RWPE2 (cell line): ENCODE data around the gene OR5H14.
"Not testable (repeated sequence)": the region's sequence is repeated elsewhere in the genome, so short reads cannot be mapped to it uniquely, and the experiment has no call there.

ENCODE experiments used
- ATAC-seq: fragments of 200-7000 bp; cut with Tn5 transposase; 3 replicates; pipeline ENCODE4 v1.9.1; 2021; ENCODE audit warnings: low read depth
- DNase-seq: peaks from one replicate; pipeline ENCODE4 v3.0.0-alpha.2; 2020; ENCODE audit warnings: low spot score
- H3K27ac ChIP-seq: fragments of 450-650 bp; 2 replicates; pipeline ENCODE4 v1.5.1; 2017; ENCODE audit warnings: mild to moderate bottlenecking; ENCODE audit not compliant: poor library complexity, severe bottlenecking
- H3K27me3 ChIP-seq: fragments of 250-450 bp; sonication (Bioruptor Pico); 2 replicates; pipeline ENCODE4 v1.5.1; 2021; ENCODE audit warnings: mild to moderate bottlenecking, moderate library complexity; ENCODE audit not compliant: insufficient read depth, poor library complexity, severe bottlenecking
- H3K36me3 ChIP-seq: fragments of 250-450 bp; sonication (Bioruptor Pico); 2 replicates; pipeline ENCODE4 v1.5.1; 2020; ENCODE audit warnings: low read depth, mild to moderate bottlenecking, moderate library complexity
- H3K4me1 ChIP-seq: fragments of 250-450 bp; sonication (Bioruptor Pico); 2 replicates; pipeline ENCODE4 v1.5.1; 2021; ENCODE audit warnings: mild to moderate bottlenecking, moderate library complexity; ENCODE audit not compliant: insufficient read depth, poor library complexity, severe bottlenecking
- H3K4me3 ChIP-seq: fragments of 250-450 bp; sonication (Bioruptor Pico); 2 replicates; pipeline ENCODE4 v1.5.1; 2021; ENCODE audit warnings: mild to moderate bottlenecking, moderate library complexity; ENCODE audit not compliant: severe bottlenecking
- H3K9me3 ChIP-seq: fragments of 250-450 bp; sonication (Bioruptor Pico); 2 replicates; pipeline ENCODE4 v1.5.1; 2021; ENCODE audit warnings: mild to moderate bottlenecking, moderate library complexity; ENCODE audit not compliant: severe bottlenecking
- TF ChIP-seq, protein P1 (sequence below): fragments of 450-650 bp; IDR thresholded peaks from one replicate; pipeline ENCODE4 v1.5.1; 2017; ENCODE audit warnings: mild to moderate bottlenecking, moderate library complexity; ENCODE audit not compliant: poor library complexity, severe bottlenecking

The OR5H14 gene

DNA sequence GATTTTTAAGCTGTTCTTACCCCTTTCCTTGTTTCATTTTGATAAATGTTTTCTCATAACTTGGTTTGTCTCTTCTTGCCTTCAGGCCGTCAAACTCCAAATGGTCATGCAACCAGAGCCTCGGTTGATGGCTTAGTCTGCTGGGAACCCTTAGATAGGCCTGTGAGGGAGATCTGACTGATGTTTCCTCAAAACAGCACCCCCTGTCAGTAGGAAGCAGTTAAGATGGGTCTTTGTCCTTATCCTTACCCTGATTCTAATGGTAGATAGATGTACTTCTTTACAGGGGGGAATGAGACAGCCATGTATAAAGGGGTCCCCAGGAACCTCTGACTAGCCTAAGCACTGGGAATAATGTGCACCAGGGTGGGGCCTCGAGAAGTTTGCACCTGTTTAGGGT is 33.0 kb upstream of the OR5H14 start:
- Histone ChIP-seq H3K27ac (no peak overlapping the region), H3K27me3 (no peaks in the 10 kb centered on the region), H3K36me3 (no peaks in the 10 kb centered on the region), H3K4me3 (no peak overlapping the region), H3K9me3 (peaks cover 2% of the 10 kb centered on the region), H3K4me1 (no peaks in the 10 kb centered on the region)
- TF ChIP-seq, protein P1, sequence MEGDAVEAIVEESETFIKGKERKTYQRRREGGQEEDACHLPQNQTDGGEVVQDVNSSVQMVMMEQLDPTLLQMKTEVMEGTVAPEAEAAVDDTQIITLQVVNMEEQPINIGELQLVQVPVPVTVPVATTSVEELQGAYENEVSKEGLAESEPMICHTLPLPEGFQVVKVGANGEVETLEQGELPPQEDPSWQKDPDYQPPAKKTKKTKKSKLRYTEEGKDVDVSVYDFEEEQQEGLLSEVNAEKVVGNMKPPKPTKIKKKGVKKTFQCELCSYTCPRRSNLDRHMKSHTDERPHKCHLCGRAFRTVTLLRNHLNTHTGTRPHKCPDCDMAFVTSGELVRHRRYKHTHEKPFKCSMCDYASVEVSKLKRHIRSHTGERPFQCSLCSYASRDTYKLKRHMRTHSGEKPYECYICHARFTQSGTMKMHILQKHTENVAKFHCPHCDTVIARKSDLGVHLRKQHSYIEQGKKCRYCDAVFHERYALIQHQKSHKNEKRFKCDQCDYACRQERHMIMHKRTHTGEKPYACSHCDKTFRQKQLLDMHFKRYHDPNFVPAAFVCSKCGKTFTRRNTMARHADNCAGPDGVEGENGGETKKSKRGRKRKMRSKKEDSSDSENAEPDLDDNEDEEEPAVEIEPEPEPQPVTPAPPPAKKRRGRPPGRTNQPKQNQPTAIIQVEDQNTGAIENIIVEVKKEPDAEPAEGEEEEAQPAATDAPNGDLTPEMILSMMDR = no peak
- DNase-seq (no peak), ATAC-seq (no peak)

GRCh38 chr3:98115717-98116116 is 31.6 kb upstream of the OR5H14 start:
- Histone ChIP-seq H3K4me3 (no peak overlapping the region), H3K27ac (no peak overlapping the region), H3K27me3 (no peaks in the 10 kb centered on the region), H3K9me3 (peaks cover 2% of the 10 kb centered on the region), H3K4me1 (no peaks in the 10 kb centered on the region), H3K36me3 (no peaks in the 10 kb centered on the region)
- no peak for DNase-seq
- TF ChIP-seq, protein P1 = no peak
- no peak for ATAC-seq

DNA sequence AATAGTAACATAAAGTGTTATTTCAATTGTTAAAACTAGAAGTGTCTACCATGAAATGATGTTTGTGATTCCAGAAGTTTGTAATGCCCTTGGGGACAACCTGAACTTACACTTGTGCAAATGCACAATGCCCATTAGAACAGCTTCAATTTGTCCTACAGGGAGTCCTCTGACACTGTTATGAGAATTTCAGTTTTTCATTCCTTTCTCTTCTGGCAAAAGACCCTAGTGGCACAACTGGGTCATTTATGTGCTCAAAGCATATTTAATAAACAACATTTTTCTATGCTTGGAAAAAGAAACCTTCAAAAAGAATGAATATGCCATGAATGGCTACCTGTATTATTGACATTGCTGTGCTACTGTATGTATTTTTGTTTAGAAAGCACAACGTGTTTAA is 16.9 kb upstream of the OR5H14 start, which contains the start of gene OR5H1:
TSS of gene OR5H1 (plus strand) at position 301 of the 400 bp plus-strand sequence. CDS start 1,977 bp downstream, outside the sequence.
- Histone ChIP-seq H3K9me3 (no peaks in the 10 kb centered on the region), H3K4me1 (no peaks in the 10 kb centered on the region), H3K36me3 (no peaks in the 10 kb centered on the region), H3K27ac (no peak within 1 kb of the TSS), H3K4me3 (no peak within 1 kb of the TSS), H3K27me3 (no peaks in the 10 kb centered on the region)
- TF ChIP-seq, protein P1 = no peak
- ATAC-seq = no peak
- no peak for DNase-seq

- no peak overlapping the region for H3K27ac ChIP-seq
- H3K9me3 ChIP-seq = no peaks in the 10 kb centered on the region
- DNase-seq (no peak), ATAC-seq (no peak)
- TF ChIP-seq, protein P1 = no peak
- H3K4me3 ChIP-seq = no peak overlapping the region
- no peaks in the 10 kb centered on the region for H3K36me3 ChIP-seq
- no peaks in the 10 kb centered on the region for H3K4me1 ChIP-seq
- H3K27me3 ChIP-seq = no peaks in the 10 kb centered on the region
These were observed 10.6 kb upstream of the OR5H14 start for GRCh38 chr3:98136631-98137030.

DNA sequence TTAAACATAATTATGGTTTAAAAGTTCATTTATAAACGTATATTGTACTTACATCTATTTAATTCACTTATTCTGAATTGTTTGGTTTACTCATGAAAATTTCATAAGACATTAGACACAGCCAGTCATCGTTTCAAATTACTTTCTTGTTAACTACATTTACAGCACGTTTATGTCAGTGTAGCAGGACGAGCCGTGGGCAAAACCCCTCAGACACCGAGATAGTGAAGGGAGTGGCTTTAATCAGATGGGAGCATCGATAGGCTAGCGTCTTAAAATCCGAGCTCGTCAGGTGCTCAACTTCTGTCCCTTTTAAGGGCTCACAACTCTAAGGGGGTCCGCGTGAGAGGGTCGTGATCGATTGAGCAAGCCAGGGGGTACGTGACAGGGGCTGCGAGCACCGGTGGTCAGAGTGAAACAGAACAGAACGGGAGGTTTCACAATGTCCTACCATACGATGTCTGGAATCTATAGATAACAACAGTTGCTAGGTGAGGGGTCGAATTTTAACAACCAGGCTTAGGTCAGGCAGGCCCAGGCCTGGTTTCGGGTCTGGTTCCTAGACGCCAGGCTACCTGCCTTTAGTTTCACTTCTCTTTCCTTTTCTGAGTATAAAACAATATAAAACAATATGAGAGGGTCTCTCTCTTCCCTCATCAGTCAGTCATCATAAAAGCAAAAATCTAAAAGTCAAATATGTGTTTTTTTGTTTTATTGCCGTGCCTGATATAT is 9.3 kb upstream of the OR5H14 start:
- not testable (repeated sequence) for DNase-seq, ATAC-seq

More for the DNA sequence above, 9.3 kb upstream of the OR5H14 start:
- not testable (repeated sequence) for H3K4me3 ChIP-seq, H3K27me3 ChIP-seq, H3K36me3 ChIP-seq, H3K4me1 ChIP-seq, H3K27ac ChIP-seq, H3K9me3 ChIP-seq
